Measurements from ENCODE around the gene SYPL1. TPM values are rescaled to one million over a fixed set of nuclear protein-coding genes. Genes with fewer than 3 reads are reported as not detected.

The SYPL1 gene
- total and polyA plus RNA-seq, 2 donors (not counting 1 experiment from before 2014, with no cell fraction given) = 58.5 to 130 TPM

DNA sequence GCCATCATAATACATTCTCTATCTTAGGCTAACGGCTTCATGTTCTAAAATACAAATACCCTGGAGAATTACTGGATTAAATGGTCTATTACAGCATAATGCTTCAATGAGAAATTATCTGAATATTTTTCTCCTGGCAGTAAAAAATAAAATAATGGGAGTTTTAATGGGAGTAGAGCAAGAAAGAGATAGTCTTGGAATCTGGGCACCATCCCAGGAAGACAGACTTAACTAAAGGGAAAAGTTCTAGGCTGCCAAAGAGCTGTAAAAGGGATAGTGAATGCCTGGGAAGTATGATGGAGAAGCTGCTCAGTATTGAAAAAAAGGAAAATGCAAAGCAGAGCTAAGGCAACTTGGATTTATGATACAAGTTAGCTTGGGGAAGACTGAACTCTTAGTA, 12.1 kb upstream of the SYPL1 start:
- Histone ChIP-seq H3K27me3 (replicated peaks in 1 of 4; ENCODE audit: control extremely low read depth in 1 of 4, control insufficient read depth in 3 of 4, insufficient read depth in 4 of 4, low read length in 3 of 4) (no peaks in the 10 kb centered on the region), H3K79me2 (ENCODE audit: control insufficient read depth, insufficient read depth, low read length) (no peaks in the 10 kb centered on the region), H3K9me3 (ENCODE audit: control extremely low read depth in 1 of 3, control insufficient read depth in 2 of 3, insufficient read depth in 1 of 3, low read length in 2 of 3) (no peaks in the 10 kb centered on the region), H3K4me1 (ENCODE audit: control insufficient read depth in 2 of 2, insufficient read depth in 2 of 2, low read length in 2 of 2) (peaks cover 7 to 9% of the 10 kb centered on the region in 2 donors), H3K4me3 (ENCODE audit: control extremely low read depth in 1 of 5, extremely low read depth in 1 of 5, insufficient read depth in 1 of 5, low read depth in 2 of 5, low read length in 4 of 5) (no peak overlapping the region), H2AFZ (ENCODE audit: insufficient read depth, low read depth, low read length, poor library complexity, severe bottlenecking) (no peak overlapping the region), H4K20me1 (ENCODE audit: control insufficient read depth, insufficient read depth, low read length, poor library complexity, severe bottlenecking) (no peaks in the 10 kb centered on the region), H3K4me2 (replicated peaks; ENCODE audit: low read depth, low read length, poor library complexity, severe bottlenecking) (no peak overlapping the region), H3K9ac (ENCODE audit: low read length) (no peak overlapping the region), H3K36me3 (replicated peaks in 1 of 2; ENCODE audit: control extremely low read depth in 1 of 2, control insufficient read depth in 1 of 2, extremely low read depth in 1 of 2, insufficient read depth in 2 of 2, low read length in 1 of 2) (no peaks in the 10 kb centered on the region), H3K27ac (ENCODE audit: low read length in 2 of 2) (no peak overlapping the region)
- H3K27me3 Mint-ChIP-seq = no peaks in the 10 kb centered on the region
- CTCF ChIA-PET = interaction anchor here (2.7 kb wide), 1 partner anchor 29 kb away, joined by 22 read pairs; no protein-coding TSS in a partner anchor
- intact Hi-C loops (cut with micrococcal nuclease) = no loop called here
- ATAC-seq (ENCODE audit: low read depth) = no peak
- no peak for DNase-seq
- no peak overlapping the region for H3K4me3 Mint-ChIP-seq
- H3K4me1 Mint-ChIP-seq = peaks cover 17% of the 10 kb centered on the region
- POLR2A ChIA-PET = no interaction called here
- no peak overlapping the region for H3K27ac Mint-ChIP-seq
- no peaks in the 10 kb centered on the region for H3K9me3 Mint-ChIP-seq (ENCODE audit: insufficient read depth)
- WGBS (ENCODE audit: insufficient coverage) = no CpG with 5 or more reads among the region's 1 CpG
- TF ChIP-seq EZH2 (IDR thresholded peaks at IDR 0.05; ENCODE audit: borderline replicate concordance, insufficient read depth, low read depth, low read length, poor library complexity, severe bottlenecking) (no peak), CTCF (IDR thresholded peaks at IDR 0.05) (no peak)

- Mint-ChIP-seq H3K4me1 (peaks cover 28% of the 10 kb centered on the region), H3K4me3 (no peak overlapping the region), H3K27me3 (no peaks in the 10 kb centered on the region), H3K9me3 (ENCODE audit: insufficient read depth) (no peaks in the 10 kb centered on the region), H3K27ac (no peak overlapping the region)
- H3K27me3 ChIP-seq (replicated peaks in 1 of 4; ENCODE audit: control extremely low read depth in 1 of 4, control insufficient read depth in 3 of 4, insufficient read depth in 4 of 4, low read length in 3 of 4) = no peaks in the 10 kb centered on the region
- ATAC-seq (ENCODE audit: low read depth) (no peak), DNase-seq (no peak)
- H4K20me1 ChIP-seq (ENCODE audit: control insufficient read depth, insufficient read depth, low read length, poor library complexity, severe bottlenecking) = no peaks in the 10 kb centered on the region
- ChIA-PET CTCF (interaction anchor here (0.9 kb wide), 1 partner anchor 31 kb away, joined by 3 read pairs; no protein-coding TSS in a partner anchor), POLR2A (no interaction called here)
- H3K9me3 ChIP-seq (ENCODE audit: control extremely low read depth in 1 of 3, control insufficient read depth in 2 of 3, insufficient read depth in 1 of 3, low read length in 2 of 3) = no peaks in the 10 kb centered on the region
- no CpG with 5 or more reads among the region's 1 CpG for WGBS (ENCODE audit: insufficient coverage)
- TF ChIP-seq EZH2 (IDR thresholded peaks at IDR 0.05; ENCODE audit: borderline replicate concordance, insufficient read depth, low read depth, low read length, poor library complexity, severe bottlenecking) (no peak), CTCF (IDR thresholded peaks at IDR 0.05) (no peak)
- H3K4me1 ChIP-seq (ENCODE audit: control insufficient read depth in 2 of 2, insufficient read depth in 2 of 2, low read length in 2 of 2) = peaks cover 10 to 11% of the 10 kb centered on the region in 2 donors
- no peak overlapping the region for H3K4me2 ChIP-seq (replicated peaks; ENCODE audit: low read depth, low read length, poor library complexity, severe bottlenecking)
- H3K79me2 ChIP-seq (ENCODE audit: control insufficient read depth, insufficient read depth, low read length) = no peaks in the 10 kb centered on the region
- no peak overlapping the region for H3K27ac ChIP-seq (ENCODE audit: low read length in 2 of 2)
- H3K36me3 ChIP-seq (replicated peaks in 1 of 2; ENCODE audit: control extremely low read depth in 1 of 2, control insufficient read depth in 1 of 2, extremely low read depth in 1 of 2, insufficient read depth in 2 of 2, low read length in 1 of 2) = no peaks in the 10 kb centered on the region
- H3K4me3 ChIP-seq (ENCODE audit: control extremely low read depth in 1 of 5, extremely low read depth in 1 of 5, insufficient read depth in 1 of 5, low read depth in 2 of 5, low read length in 4 of 5) = no peak overlapping the region
- intact Hi-C loops (cut with micrococcal nuclease) = no loop called here
- no peak overlapping the region for H3K9ac ChIP-seq (ENCODE audit: low read length)
- no peak overlapping the region for H2AFZ ChIP-seq (ENCODE audit: insufficient read depth, low read depth, low read length, poor library complexity, severe bottlenecking)
These were observed 10.6 kb upstream of the SYPL1 start for GRCh38 chr7:106122713-106123112.

All from B cell (primary cell).